GM23338 (cell line): ENCODE data around the gene DIO3.
"Not testable (repeated sequence)": the region's sequence is repeated elsewhere in the genome, so short reads cannot be mapped to it uniquely, and the experiment has no call there.

Experiments
- CTCF ChIP-seq, 2 experiments: fragments of 200-600 bp in 1 of 2; sonication (generic) in 1 of 2; conservative IDR thresholded peaks; 2 replicates each; pipeline versions ENCODE4 v1.5.1 to v1.6.1; 2016 to 2017; ENCODE audit warnings: antibody characterized with exemption in 2 of 2, low read depth in 2 of 2, mild to moderate bottlenecking in 2 of 2, moderate library complexity in 1 of 2
- EZH2 ChIP-seq: fragments of 200-600 bp; sonication (generic); IDR thresholded peaks from one replicate; pipeline ENCODE4 v1.8.0; 2017; ENCODE audit warnings: antibody characterized with exemption, mild to moderate bottlenecking, low read depth; ENCODE audit not compliant: unreplicated experiment
- REST ChIP-seq: IDR thresholded peaks from one replicate; pipeline ENCODE4 v1.6.1; 2018; ENCODE audit warnings: antibody characterized with exemption; ENCODE audit not compliant: unreplicated experiment

- not testable (repeated sequence) for TF ChIP-seq EZH2; CTCF (conservative IDR thresholded peaks at IDR 0.05; ENCODE audit: low read depth in 2 of 2); REST
Measured at GRCh38 chr14:101555669-101556043, 5.6 kb upstream of the DIO3 start.
